GM19238 (cell line): Measurements from ENCODE around the gene UBALD2.
"Not testable (repeated sequence)": the region's sequence is repeated elsewhere in the genome, so short reads cannot be mapped to it uniquely, and the experiment has no call there.

Experiments
- DNase-seq: peaks from one replicate; pipeline ENCODE4 v3.0.0; 2011; ENCODE audit warnings: low spot score; ENCODE audit not compliant: insufficient read length

The UBALD2 gene

DNA sequence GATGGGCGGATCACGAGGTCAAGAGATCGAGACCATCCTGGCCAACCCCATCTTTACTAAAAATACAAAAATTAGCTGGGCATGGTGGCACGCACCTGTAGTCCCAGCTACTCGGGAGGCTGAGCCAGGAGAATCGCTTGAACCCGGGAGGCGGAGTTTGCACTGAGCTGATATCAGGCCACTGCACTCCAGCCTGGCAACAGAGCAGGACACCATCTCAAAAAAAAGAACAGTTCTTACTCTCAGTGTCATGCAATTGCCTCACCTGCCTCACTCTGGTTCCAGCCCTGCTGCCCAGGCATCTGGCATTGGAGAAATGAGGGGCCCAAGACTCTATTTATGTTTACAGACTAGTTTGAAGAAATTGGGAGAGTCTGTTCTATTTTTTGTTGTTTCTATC, 20.4 kb upstream of the UBALD2 start:
- DNase-seq: not testable (repeated sequence)

DNA sequence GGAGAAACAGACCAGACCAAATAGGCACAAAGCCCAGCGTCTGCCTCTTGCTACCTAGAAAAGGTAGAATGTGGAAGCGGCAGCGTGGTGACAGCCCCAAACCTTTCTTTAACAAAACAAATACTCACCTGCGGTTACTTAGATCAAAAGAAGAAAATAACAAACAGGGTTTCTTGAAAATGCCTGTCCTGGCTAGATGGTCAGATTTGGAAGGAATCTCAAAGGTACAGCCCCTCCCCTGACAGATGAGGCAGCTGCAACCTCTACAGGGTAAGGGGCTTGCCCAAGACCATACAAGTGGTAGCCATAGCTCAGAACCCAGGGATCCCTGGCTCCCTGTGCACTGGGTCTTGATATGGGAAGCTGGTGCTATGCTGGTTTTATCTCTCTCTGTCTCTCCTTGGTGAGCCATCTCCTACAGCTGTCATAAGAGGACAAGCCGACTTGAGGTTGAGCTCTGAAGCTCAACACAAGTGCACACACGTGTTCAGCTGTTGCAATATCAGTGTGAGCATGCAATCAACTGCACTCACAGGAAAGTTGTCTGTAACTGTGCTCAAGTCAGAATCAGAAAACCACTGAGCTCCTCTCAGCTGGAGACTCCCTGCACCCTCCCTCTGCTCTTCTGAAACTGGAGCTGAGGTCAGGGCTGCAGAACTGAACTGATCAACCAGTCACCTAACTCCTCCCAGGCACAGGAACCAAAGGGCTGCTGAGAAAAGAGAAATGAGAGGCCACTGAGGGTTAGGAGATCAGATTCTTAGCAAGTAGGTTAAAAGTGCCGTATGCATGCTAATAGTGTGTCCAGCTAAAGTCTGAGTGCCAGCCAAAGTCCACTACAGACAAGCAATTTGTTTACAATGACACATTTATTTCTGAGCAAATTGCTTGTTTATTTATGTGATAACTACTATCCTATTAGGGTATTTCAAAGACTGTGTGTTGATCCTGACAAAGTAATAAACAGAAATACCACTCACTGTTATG, 18.8 kb upstream of the UBALD2 start:
- peak; percentile 80 for DNase-seq

DNA sequence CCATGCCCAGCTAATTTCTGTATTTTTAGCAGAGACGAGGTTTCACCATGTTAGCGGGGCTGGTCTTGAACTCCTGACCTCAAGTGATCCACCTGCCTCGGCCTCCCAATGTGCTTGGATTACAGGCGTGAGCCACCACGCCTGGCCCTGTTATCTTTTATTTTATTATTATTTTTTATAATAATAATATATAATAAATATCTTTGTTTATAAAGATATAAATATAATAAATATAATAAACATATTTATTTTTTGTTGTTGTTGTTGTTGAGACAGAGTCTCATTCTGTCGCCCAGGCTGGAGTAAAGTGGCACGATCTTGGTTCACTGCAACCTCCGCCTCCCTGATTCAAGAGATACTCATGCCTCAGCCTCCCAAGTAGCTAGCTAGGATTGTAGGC, 17.8 kb upstream of the UBALD2 start:
- no peak for DNase-seq

DNA sequence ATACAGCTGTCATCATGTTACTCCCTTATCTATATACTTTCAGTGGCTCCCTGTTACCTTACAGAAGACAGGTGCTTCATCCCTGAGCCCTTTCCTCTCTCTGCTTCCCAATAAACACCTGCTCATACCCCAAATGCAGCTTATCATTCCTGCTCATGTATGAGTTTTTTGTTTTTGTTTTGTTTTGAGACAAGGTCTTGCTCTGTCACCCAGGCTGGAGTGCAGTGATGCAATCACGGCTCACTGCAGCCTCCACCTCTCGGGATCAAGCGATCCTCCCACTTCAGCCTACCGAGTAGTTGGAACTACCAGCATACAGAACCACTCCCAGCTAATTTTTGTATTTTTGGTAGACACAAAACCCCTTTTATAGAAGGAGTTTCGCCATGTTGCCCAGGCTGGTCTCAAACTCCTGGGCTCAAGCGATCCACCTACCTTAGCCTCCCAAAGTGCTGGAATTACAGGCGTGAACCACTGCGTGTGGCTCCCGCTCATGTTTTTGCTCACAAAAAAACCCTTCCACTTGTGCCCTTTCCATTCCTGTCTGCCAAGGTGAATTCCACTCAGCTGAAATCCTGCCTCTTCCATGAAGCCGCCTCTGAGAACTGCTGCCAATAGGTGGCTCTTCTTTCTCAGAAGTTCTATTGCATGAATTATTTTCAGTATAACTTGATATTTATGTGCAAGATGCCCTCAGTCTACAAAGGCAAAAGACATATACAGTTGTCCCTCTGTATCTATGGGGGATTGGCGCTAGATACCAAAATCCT, 16.9 kb upstream of the UBALD2 start:
- DNase-seq: no peak

DNA sequence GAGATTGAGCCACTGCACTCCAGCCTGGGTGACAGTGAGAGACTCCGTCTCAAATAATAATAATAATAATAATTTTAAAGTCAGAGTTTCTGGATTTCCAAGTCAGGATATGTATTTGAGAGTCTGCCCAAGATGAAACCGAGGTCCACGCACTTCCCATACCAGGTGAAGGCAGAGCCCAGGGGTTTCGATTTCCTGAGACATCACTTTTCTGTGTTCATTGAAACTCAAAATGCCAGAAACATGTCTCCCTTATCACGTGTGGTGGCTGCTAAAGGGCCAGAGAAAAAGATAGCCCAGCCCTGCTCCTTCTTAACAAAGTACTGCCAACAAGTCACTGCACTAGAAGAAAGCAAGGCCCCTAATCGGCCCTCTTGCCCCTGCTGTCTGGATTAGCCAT, 15.0 kb upstream of the UBALD2 start:
- DNase-seq: no peak

DNA sequence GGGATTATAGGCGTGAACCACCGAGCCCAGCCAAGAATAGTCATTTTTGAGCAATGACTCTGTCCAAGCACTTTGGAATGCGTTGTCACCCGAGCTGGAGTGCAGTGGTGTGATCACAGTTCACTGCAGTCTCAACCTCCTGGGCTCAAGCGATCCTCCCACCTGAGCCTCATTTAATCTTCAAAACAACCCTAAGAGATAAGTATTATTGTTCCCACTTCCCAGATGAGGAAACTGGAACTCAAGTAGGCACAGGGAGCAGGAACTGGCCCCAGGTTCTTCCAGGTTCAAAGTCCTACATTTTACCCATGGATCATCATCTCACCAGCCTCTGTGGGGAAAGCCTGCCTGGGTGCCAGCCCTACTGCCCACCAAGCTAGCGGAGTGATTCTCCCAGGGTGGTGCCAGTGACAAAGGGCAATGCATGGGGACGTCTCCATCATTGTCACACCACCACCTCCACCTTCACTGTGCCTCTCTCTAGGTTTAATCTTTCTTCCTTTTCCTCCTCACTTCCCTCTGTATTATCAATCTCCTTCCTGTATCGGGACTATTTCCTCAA, 13.6 kb upstream of the UBALD2 start:
- no peak for DNase-seq

DNA sequence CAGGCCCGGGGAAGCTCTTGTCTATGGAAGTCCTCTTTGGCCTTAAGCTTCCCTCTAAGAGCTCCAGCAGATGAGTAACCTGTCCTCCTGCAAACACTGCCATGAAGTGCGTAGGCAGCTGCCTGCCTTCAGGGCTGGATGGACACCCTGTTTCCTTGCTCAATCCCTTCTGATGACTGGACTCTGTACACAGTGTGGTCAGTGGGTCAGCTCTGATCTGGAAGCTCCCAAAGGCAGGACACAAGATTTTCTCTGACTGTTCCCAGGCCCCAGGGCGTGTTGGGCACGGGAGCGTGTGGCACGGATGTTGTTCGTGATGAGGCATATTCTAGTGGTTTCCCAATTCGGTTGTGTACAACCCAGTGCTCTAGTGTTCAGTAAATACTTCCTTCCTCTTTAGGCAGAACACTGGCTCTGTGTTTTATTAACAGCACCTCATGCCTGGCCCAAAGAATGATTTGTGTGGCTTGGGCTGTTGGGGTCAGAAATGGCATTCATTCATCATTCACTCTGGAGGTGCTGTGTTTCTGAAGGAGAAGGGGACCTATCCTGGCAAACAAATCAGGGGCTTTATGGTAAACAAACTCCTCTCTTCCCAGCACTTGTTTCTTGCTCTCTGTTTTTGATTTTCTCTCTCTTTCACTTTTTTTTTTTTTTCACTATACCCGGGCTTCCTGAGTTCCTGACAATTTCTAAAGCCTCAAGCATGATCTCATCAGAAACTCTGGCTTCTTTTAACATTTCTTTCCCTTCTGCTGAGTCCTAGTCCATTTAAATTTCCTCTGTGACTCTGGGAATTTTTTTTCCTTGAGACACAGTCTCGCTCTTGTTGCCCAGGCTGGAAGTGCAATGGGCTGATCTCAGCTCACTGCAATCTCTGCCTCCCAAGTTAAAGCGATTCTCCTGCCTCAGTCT, 12.9 kb upstream of the UBALD2 start:
- no peak for DNase-seq

DNA sequence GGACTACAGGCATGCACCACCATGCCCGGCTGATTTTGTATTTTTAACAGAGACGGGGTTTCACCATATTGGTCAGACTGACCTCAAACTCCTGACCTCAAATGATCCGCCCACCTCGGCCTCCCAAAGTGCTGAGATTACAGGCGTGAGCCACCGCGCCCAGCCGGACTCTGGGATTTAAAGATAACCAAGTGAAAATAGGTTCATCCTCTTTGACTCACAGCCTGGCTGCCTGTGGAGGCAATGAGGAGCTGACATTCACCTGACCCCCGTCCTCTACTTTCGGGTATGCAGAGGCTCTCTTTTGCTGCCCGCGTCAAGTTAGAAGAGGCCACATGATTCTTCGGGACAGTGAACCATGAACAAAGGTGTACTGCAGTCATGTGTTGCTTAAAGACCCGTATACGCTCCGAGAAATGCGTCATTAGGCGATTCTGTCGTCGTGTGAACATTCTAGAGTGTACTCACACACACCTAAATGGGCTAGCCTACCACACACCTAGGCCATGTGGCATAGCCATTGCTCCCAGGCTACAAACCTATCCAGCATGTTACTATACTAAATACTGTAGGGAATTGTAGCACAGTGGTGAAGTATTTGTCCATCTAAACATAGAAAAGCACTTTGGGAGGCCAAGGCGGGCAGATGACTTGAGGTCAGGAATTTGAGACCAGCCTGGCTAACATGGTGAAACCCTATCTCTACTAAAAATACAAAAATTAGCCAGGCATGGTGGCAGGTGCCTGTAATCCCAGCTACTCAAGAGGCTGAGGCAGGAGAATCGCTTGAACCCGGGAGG, 12.0 kb upstream of the UBALD2 start:
- not testable (repeated sequence) for DNase-seq

DNA sequence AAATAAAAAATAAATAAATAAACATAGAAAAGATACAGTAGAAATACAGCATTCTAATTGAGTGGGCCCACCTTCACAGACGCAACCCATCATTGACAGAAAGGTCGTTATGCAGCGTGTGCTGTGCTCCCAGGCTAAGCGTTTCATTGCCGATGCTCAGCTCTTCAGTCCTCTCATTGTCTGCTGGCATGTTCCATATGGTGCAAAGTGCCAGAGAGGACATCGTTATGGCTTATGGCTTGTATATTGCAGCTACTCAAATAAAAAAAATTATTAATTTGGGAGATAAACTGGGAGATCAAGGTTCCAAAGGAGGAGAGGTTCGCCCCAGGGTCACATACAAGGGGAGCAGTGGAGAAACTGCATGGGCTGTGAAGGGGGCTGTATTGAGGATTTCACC, 11.3 kb upstream of the UBALD2 start:
- DNase-seq: no peak

DNA sequence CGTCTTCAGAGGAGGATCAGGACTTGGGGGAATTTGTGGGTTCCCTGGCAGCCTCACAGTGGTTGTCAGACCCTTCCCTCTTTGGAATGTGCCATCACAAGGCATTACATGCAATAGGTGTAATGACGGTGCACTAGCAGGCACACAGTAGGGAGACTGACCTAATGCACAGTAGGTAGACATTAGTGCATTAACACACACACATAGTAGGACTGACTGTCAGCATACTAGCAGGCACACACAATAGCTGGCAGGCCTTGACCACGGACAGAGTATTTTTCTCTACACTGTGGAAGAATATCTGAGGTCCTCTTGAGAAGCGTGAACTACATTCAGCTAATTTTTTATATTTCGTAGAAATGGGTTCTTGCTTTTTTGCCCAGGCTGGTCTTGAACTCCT, 10.9 kb upstream of the UBALD2 start:
- no peak for DNase-seq

DNA sequence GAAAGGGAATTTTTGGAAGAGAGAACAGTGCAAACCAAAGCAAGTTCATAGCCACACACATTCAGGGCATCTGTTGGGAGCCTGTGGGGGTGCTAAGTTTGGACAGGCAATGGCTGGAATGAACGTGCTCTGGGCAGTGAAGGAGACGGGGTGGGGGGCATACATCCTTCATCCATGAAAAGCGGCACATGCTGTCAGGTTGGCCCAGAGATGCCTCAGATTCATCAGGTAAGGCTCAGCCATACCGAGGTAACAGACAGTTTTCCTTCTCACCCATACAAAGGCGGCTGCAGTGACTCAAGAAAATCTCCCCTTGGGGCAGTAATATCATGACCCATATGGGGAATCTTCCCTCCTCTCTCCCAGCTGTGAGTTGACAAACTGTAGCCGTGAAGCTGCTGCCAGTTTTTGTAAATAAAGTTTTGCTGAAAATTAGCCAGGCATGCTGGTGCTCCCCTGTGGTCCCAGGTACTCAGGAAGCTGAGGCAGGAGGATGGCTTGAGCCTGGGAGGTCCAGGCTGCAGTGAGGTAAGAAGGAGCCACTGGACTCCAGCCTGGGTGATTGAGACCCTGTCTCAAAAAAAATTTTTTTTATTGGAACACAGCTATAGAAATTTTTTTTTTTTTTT, 9.2 kb upstream of the UBALD2 start:
- DNase-seq: no peak

DNA sequence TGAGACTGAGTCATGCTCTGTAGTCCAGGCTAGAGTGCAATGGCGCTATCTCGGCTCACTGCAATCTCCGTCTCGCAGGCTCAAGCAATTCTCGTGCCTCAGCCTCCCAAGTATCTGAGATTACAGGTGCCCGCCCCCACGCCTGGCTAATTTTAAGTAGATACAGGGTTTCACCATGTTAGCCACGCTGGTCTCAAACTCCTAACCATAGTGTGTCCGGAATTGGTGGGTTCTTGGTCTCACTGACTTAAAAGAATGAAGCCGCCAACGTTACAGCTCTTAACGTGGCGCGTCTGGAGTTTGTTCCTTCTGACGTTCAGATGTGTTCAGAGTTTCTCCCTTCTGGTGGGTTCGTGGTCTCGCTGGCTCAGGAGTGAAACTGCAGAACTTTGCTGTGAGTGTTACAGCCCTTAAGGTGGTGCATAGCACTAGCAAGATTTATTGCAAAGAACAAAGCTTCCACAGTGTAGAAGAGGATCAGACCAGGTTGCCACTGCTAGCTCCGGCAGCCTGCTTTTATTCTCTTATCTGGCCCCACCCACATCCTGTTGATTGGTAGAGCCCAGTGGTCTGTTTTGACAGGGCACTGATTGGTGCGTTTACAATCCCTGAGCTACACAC, 8.6 kb upstream of the UBALD2 start:
- DNase-seq: not testable (repeated sequence)

DNA sequence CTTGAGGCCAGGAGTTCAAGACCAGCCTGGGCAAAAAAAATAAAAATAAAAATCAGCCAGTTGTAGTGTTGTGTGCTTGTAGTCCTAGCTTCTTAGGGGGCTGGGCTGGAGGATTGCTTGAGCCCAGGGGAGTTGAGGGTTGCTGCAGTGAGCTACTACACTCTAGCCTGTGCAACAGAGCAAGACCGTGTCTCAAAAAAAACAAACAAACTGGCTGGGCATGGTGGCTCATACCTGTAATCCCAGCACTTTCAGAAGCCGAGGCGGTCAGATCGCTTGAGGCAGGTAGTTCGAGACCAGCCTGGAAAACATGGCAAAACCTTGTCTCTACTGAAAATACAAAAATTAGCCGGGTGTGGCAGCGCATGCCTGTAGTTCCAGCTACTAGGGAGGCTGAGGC, 4.9 kb upstream of the UBALD2 start:
- no peak for DNase-seq

DNA sequence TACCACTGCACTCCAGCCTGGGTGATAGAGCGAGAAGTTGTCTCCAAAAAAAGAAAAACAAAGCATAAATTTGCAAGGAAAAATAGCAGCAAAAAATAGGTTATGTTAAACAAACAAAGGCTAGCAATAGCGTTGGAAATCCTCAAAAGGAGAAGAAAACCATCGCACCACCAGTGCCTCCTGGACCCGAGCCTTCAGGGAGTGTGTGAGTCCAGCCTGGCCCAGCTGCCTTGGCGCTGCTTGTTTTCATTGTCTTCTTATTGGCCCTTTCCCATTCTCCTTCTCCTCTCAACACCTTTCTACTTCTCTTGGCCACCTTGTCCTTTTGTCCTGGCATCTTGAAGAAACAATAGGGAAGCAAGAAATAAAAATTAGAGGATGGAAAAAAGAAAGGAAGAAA, 4.5 kb upstream of the UBALD2 start:
- no peak for DNase-seq

DNA sequence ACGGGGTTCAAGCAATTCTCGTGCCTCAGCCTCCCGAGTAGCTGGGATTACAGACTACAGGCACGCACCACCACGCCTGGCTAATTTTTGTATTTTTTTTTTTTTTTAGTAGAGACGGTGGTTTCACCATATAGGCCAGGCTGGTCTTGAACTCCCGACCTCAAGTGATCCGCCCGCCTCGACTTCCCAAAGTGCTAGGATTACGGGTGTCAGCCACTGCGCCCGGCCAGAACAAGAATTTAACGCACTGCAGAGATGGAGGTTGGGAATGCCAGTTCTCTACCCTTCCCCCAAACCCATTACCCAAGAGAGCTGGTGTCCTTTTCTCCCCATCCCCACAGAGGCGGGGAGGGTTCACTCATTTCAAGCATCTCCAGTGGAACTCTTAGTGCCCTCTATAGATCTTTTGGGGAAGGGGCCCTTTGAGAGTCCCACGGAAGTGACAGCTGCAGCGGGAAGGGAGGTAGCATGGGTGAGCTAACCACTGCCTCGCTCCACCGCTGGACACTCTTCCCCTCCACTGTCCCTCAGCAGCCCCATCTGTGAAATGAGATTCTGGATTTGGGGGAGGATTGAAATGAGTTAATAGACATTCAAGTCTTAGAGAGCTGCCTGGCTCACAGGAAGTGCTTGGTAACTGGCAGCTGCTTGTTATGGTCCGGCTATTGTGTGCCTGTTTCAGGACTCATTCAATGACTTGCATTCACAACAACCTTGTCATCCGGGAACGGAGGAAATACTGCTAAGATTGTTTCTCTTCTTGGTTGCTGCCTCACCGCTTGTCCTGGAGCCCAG, 3.5 kb upstream of the UBALD2 start:
- no peak for DNase-seq

DNA sequence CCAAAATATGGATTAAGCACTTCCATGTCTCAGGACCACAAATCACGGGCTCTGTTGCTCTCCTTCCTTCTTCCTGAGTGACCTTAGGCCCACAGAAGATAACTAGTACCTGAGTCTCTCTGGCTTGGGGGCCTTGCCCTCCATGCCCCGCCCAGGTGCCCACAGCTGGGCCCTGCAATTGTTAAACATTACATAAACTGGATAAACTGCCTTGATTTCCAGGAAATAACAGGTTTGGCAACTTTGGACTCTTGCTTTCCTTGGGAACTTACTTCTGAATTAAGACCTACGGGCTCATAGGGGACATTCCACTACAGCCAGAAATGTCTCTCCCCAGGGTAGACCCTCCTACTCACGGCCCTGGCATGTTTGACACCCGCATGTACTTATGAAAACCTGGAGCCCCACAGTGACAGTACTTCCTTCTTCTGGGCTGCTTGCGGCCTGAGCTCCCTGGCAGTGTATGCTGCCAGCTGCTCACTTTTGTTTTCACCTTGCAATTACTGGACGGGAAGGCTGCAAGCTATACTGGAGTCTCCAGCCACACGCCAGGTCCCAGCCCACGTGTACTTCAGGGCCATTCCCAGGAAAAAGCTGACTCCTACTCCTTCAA, 2.3 kb upstream of the UBALD2 start:
- DNase-seq: no peak

DNA sequence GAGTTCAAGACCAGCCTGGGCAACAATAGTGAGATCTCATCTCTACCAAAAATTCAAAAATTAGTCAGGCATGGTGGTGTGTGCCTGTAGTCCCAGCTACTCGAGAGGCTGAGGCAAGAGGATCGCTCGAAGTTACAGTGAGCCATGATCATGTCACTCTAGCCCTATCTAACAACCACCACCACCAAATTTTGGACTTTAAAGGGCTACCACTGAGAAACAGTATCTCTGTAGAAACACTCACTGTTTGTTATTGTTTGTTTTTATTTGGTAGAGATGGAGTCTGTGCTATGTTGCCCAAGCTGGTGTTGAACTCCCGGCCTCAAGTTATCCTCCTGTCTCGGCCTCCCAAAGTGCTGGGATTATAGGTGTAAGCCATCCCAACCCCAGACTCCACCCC, 1.3 kb upstream of the UBALD2 start:
- no peak for DNase-seq

DNA sequence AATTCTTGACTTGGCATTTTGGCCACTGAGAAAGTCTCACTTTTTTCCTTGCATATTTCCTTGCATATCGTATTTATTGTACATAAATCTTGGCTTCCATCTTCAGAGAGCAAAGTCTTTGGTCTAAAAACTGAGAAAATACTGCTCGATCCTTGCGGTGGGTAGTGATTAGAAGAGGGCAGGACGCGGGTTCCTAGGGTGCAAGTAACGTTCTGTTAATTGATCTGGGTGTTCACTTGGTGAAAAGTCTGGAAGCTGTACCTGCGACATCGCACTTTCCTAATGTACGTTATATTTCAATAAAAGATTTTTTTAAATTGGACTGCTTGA, 758 bp upstream of the UBALD2 start:
- no peak for DNase-seq
